HG03571 (cell line): ENCODE results near the gene PCDH9.
"Not testable (repeated sequence)": the region's sequence is repeated elsewhere in the genome, so short reads cannot be mapped to it uniquely, and the experiment has no call there.

Source experiments
- ATAC-seq: cut with Tn5 transposase; IDR thresholded peaks from one replicate; pipeline ENCODE4 v1.9.1; 2021; ENCODE audit not compliant: unreplicated experiment

Gene PCDH9

DNA sequence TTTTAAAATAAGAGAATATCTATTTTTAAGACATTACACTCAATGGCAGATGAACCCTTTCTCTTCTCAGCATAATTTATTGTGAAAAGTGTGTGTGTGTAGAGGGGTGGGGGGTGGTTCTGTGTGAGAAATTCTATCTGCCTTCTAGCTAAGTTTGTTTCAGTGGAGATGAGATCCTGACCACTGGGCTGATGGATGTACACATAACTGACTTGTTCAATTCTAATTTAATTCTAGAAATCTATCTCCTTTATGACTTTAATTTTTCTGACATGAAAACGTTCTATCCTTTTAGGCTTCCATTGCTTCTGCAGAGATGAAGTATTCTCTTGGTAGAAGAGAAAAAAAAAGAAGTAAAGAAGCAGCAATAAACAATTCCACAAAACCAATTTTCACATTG is 891.6 kb downstream of the PCDH9 start:
- no peak for ATAC-seq

DNA sequence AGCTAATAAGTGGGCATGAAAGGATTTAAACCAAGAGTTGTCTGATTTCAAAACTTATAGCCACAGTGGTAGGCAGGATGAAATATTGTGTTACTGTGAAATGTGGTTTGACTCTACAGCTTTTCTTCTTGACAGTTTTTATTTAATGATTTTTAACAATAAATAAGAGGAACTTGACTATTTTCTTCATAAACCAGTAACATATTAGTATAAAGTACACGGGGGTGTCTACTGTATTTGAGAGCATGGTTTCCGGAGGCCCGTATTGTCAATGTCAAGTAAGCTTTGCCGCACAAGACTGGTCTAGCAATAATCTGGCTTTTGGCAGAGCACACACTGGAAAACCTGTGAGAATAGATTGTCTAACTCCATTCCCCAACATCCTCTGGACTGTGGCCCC is 894.5 kb downstream of the PCDH9 start:
- ATAC-seq: no peak

DNA sequence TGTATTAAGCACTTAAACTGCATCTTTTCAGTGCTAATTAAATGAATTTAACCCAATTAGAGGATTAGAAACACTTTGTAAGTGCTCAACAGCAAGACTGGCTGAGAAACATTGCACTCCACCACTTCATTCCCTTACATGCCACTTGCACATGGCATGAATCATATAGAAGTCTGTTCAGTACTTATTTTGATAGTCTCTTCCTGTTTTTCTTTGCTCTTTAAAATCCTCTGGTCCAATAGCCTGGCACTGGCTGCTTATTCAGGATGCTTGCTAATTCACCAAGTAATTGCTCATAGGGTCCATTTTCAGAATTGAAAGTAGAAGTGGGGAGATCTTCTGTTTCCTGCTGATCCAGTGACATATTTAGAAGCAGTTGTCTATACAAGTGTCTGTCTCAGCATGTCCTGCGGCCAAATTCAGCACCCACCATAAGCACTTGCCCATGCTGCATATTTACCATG is 900.1 kb downstream of the PCDH9 start:
- ATAC-seq: no peak

DNA sequence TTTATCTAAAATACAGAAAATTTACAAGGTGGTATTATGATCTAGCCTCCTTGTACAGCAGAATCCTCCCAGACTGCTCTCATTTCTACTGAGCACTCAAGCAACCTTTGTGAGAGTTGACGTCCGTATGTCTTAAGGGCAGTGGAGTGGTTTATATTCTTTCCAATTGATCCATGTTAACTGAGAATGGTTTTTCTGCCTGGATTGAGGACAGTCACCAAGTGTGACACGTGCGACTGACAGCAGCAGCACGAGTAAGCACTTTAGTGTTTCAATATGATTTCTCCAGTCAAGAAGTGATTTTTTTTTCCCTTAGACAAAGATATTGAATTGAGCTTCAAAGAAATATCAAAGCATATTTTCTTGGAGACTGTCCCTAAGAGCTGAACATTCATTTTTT is 901.7 kb downstream of the PCDH9 start:
- ATAC-seq: no peak

DNA sequence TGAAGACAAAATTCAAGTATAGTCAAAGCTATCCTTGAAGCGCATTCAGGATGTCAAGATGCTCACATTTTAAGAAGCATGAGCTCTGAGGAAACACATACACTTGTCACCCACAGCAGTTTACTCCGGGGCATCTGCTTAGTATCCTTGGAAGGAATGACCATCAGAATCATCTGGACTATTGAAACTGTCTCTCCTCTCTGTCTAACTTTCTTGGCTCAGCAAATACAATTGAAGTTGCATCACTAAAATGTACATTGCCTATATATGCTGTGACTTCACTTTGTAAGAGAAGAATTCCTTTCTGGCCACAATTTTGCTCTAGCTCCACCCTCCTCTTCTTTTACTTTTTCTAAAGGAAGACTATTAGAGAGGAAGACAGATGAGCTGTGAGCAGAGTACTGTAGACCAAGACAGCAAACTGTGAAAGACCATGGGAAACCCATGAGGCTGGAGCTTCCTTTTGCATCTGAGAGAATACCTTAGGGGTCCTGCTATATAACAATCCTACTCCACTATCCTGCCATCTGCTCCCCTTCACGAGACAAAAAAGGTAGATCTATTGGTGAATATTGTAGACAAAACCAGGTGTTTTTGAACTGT is 906.3 kb downstream of the PCDH9 start:
- no peak for ATAC-seq

DNA sequence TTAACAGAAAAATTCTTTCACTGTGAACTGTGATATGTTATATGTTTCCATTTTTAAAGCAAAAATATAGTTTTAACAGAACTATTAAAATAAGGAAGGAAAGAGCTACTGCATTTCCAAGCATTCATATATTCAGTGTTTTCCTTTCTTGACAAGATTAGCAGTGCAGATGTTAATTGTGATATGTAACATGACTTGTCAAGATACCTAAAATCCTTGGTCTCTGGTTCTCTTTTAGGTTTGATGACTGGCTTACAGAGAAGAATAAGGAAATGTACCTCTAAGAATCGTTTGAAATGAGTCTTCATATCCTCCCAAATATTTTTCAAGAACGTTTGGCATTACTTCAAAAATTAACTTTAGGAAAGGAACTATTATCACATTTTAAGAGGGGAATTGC is 907.2 kb downstream of the PCDH9 start:
- ATAC-seq: no peak

DNA sequence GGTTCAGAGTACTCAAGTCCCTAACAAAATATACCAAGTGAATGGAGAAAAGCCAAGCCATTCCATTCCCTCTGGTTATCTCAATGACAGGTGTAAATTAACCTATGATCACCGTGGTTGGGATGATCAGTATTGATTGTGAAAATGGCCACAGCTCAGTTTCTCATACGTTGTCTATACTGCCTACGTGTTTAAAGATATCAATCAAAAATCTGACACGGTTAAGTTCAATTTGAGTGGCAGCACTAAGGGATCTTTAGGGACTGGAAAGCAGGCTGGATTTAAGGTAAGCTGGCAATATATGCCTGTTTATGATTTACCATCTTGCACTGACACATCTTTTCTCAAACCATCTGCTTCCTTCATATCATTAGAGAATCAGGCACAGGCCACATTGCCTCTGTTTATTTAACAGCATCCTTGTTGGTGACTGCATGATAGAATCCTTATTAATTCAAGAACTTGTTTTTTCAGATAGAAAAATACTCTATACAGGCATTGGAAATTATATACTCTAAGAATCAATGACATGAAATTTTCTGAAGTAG is 907.9 kb downstream of the PCDH9 start:
- ATAC-seq: no peak

DNA sequence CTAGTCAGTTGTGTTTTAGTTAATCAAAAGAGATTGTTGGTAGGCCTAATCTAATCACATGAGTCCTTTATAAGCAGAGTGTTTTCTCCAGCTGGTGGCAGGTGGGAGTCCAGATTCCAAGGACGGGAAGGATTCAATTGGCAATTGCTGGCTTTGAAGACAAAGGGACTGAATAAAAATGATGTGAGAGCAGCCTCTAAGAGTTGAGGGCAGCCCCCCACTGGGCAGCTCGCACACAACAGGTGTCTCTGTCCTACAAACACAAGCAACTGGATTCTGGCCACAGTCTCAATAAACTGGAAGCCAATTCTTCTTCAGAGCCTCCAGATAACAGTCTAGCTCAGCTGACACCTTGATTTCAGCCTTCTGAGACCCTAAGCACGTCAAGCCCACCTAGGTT is 915.2 kb downstream of the PCDH9 start:
- ATAC-seq: no peak

DNA sequence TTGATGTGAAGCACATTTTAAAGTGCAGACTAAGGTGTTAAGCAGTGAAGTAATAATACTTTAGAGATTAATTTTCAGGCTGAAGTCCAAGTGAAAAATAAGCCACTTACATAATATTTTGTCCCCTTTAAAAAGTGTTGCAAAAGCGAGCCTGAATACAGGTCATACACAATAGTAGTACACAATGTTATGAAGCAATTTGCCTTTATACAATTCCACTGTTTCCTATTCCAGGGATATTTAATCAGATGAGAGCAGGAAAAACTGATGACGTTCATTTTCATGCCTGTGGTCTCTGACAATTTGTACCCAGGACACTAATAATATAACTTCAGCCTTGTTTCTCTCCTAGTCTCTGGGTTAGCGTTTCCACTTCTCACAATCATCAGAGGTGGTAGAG is 916.7 kb downstream of the PCDH9 start:
- ATAC-seq: no peak

DNA sequence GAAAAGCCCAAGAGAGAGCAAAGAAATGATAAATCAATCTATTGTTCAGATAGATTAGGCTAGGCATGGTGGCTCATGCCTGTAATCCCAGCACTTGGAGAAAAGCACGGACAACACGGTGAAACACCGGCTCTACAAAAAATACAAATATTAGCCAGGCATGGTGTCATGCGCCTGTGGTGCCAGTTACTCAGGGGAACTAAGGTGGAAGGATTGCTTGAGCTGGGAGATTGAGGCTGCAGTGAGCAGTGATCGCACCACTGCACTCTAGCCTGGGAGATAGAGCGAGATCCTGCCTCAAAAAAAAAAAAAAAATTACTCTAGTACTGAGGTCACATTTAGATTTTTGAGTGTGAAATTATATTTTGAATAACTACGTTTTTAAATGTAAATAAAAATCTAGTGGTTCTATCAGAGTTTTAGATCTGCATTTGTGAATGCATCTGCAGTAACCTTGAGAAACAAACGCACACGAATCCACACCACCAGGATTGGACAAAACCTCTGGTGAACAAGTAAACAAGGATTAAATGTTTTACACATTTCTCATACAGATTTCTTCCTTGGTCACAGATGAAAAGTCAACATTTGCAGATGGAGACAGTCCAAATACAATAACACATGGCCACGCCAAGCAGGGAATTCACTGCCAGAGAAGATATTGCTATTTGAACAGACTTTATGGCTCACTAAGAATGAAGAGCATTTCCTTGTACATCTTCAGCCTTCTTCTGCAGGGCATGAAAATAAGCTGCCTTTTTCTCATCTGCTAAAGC is 917.6 kb downstream of the PCDH9 start:
- ATAC-seq: no peak

DNA sequence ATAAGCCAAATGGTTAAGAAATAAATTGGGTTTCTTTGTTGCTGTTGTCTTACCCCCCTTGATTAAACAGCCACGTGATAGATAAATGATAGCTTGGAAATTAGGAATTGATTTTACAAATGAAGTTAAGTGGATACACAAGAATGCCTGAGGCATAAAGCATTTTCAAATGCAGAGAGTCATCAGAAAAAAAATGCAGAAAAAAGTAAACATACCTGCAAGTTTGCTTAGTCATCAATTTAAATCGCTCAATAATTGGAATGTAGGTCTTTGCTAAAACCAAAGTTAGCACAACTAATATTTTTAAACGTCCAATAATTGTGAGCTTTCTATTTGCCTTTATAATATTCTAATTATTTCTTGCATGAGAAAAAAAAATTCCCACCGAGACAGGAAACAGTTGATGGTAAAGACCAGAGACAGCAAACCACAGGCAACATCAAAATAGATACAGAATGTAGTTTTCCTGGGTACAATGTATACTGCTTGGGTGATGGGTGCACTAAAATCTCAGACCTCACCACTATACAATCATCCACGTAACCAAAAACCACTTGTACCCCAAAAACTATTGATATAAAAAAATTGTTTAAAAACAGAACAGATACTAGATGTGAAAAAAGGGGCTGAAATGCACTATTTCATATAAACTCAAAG is 924.0 kb downstream of the PCDH9 start:
- no peak for ATAC-seq

DNA sequence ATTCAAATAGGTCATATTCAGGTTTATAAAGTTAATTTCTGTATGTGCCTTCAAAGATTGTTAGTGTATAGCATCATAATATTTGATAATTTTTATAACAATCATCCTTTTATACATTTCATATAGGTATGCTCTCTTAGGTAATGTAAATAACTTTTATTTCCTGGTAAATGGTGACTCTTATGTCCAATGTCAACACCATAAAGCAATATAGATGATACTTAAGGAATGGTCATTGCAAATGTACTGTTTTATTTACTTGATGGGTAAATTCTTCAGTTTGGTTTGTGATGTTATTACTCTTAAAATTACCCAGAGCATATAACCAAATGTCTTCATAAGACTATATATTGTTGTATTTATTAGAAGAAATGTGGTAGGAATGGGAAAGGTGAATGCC is 928.7 kb downstream of the PCDH9 start:
- no peak for ATAC-seq

DNA sequence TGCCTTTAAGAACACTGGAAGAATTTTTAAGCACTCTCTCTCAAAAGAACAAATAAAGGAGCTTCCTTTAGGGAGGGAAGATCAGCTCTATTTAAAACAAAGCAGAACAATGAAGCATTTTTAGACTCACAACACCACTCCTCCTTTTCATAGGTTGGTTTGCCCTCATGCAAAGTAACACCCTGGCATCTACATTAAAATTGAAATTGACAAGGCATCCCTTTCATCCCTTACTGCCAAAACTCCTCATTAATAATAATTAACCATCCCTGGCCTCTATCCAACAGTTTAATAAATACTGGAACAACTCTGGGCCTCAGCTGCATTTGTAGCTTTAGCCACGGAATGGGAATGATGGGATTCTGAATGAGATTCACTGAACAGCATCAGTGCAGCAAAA is 929.1 kb downstream of the PCDH9 start:
- no peak for ATAC-seq

DNA sequence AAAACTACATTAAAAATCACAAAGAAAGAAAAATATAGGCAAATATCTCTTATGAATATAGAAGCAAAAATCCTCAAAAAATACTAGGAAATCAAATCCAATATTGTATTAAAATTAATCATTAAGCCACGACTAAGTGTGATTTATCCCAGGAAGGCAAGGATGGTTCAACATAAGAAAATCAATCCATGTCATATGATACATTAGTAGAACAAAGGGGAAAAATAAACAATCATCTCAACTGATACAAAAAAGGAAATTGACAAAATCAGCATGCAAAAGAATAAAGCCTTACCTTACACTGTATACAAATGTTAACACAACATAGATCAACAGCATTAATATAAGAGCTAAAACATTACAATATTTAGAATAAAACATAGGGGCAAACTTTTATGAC is 933.3 kb downstream of the PCDH9 start:
- ATAC-seq: no peak

DNA sequence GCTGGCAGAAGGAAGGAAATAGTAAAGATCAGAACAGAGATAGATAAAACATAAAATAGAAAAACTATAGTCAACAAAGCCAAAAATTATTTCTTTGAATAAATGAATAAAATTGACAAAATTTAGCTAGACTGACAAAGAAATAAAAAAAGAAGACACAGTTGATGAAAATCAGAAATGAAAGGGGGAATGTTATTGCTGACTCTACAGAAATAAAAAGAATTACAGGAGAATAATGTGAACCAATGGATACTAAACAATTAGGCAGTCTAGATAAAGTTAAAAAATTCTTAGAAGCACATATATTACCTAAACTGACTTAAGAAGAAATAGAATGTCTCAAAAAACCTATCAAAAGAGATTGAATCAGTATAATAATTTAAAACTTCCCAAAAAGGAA is 933.8 kb downstream of the PCDH9 start:
- ATAC-seq: no peak

DNA sequence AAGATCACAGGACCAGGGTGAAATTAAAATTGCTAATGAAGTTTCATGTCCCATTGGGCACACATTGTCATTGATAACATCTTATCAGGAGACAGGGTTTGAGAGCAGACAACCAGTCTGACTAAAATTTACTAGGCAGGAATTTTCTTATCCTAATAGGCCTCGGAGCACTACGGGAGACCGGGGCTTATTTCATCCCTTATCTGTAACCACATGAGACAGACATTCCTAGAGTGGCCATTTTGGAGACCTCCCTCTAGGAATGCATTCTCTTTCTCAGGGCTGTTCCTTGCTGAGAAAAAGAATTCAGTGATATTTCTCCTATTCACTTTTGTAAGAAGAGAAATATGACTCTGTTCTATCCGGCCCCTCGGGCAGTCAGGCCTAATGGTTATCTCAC is 943.3 kb downstream of the PCDH9 start:
- ATAC-seq: not testable (repeated sequence)

DNA sequence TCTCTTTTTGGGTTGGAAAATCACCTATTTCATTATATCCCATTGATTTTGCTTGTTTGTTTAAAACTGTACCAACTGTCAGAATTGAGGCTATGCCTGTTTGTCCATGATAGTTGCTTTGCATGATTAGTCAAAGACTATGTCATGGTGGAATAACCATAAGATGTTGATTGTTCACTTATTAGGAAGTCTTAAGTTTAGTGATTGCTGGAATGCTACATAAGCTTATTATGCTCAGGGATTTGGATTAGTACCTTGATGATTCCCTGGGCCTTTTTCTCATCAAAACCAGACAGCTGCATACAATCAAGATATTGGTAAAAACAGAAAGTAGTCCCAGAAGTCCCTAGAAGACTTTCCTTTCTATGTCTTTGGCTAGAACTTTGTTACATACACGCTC is 954.7 kb downstream of the PCDH9 start:
- no peak for ATAC-seq

DNA sequence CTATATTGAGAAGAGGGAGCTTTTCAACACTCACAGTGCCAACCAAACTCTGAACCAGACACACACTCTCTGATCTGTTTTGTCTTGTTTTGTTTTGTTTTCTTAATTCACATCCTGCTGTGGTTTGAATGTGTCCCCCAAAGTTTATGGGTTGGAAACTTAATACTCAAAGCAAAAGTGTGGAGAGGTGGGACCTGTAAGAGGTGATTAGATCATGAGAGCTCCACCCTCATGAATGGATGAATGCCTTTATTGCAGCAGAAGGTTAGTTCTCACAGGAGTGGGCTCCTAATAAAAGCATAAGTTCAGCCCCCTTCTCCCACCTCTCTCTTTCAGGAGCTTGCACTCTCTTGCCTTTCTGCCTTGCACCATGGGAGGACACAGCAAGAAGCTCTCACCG is 957.1 kb downstream of the PCDH9 start:
- no peak for ATAC-seq

DNA sequence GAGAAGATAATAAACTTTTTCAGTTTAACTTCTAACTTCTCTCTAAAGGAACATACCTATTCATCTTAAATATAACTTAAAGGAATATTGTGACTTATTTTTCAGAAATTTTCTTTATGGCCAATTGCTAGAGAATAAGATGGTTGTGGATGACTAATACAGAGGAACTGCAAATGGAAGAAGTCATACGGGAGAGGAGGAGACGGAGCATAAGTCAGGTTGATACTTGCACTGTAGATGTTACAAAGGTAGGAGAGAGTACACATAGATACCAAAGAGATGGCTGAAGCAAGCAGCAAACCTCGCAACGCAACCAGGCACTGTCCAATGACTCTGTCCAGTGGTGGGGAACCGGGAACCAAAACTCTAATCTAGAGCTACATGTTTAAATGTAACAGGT is 963.4 kb downstream of the PCDH9 start:
- no peak for ATAC-seq

DNA sequence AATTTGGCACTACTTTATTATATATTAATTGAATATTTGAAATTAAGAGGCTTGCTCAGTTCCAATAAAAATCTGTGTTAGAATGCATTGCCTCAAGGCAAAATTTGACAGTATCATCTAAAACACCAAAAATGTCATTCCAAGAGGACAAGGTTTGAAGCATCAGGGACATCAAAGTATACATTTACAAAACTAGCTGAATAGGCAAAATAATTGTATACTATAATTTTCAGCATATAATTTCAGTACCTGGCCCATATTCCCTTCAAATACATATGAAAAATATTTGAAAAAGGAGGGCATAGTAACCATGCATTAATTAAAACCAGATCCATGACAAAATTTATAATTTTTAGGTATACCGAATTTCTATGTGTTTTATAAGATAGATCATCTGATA is 963.8 kb downstream of the PCDH9 start:
- ATAC-seq: no peak

DNA sequence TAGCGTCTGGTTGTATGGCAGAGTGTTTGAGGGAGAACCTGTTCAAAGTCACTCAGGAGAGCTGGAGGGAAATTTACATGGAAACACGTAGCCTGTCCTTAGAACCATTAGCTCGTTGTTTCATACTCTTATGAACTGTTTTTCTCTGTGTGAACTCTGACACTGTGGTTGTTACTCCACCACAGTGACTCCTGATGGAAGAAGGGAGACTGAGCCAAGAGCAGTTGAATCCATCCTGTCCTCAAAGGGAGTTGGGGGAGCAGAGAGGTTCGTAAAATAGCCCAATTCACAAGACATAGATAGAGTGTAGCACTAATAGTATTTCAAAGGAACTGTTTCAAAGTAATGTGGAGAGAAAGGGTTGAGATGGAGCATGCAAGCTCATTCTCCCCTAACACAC is 964.8 kb downstream of the PCDH9 start:
- ATAC-seq: no peak

DNA sequence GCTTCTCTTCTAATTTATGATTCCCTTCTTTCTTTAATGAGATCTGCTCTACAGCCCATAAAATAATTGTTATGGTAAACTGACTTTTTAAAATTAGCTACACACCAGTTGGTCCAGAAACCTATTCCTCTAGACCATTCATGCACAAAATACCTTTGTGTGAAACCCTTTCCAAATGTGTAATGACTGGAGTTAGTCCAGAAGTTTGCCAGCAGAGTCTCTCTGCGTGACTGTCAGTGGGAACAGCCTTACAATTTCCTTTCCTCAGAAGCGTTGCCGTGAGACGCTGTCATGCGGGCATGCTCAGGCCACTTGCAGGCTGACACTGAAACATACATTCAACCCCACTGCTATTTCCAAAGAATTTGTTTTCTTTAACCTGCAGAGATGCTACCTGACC is 965.2 kb downstream of the PCDH9 start:
- ATAC-seq: no peak
